Right cardiac atrium (tissue), 5 donors: ENCODE data around the gene TSFM. TPM values are rescaled to one million over a fixed set of nuclear protein-coding genes. Genes with fewer than 3 reads are reported as not detected.

Source experiments
- ATAC-seq, 2 donors: fragments of 200-7000 bp; cut with Tn5 transposase; one replicate each; pipeline versions ENCODE4 v1.8.0 to v1.9.1; 2020; ENCODE audit warnings: moderate library complexity in 2 of 2, mild to moderate bottlenecking in 1 of 2
- DNase-seq, 3 donors: peaks; one replicate each; pipeline ENCODE4 v3.0.0-alpha.2; 2020
- H3K27ac ChIP-seq: one replicate; pipeline ENCODE4 v1.5.1; 2013; ENCODE audit warnings: mild to moderate bottlenecking, low read length, control low read depth, moderate library complexity
- H3K27me3 ChIP-seq: one replicate; pipeline ENCODE4 v1.6.1; 2013; ENCODE audit not compliant: control insufficient read depth, insufficient read depth
- H3K4me1 ChIP-seq: one replicate; pipeline ENCODE4 v1.6.1; 2013; ENCODE audit warnings: low read length; ENCODE audit not compliant: control insufficient read depth, insufficient read depth
- H3K4me3 ChIP-seq: one replicate; pipeline ENCODE4 v1.5.1; 2013; ENCODE audit warnings: low read length, control low read depth
- H3K9me3 ChIP-seq: one replicate; pipeline ENCODE4 v1.6.1; 2013; ENCODE audit warnings: low read length; ENCODE audit not compliant: control insufficient read depth
- WGBS: extraction: QIAGEN DNeasy Blood & Tissue Kit; methylation state at CpG from one replicate; pipeline ENCODE4 v1.1.7; 2013; 5-methylcytosine and 5-hydroxymethylcytosine counted together
- intact Hi-C, 4 donors: fragments of 100-400 bp; cut with DNase I; formaldehyde crosslinking; loops; one replicate each; pipeline versions ENCODE4 v1.11.0 to v1.14.0; 2022 to 2023
- polyA plus RNA-seq: library from polyadenylated mRNA; stranded (reverse); fragments of 200-250 nt; gene quantifications from one replicate; pipeline ENCODE4 v1.2.3, GENCODE V29; 2013
- total RNA-seq, 4 donors: library from RNA; stranded (reverse); fragmentation: NEBNext Ultra II Directional; extraction: Animal tissue kit (Norgen Biotek cat#: 25700); gene quantifications; one replicate each; pipeline ENCODE4 v1.2.1, GENCODE V29; 2021
- donor health status: healthy with polysubstance abuse.
- donor health status: DM: no; HTN: yes; CAD: no.
- donor health status: DM: no; HTN: no; CAD: no.
- donor health status: DM: no; HTN: yes; CAD: no; lungs with severe emphysema.
- donor health status: DM: yes; HTN: yes; CAD: no.

Gene TSFM
- total and polyA plus RNA-seq, 5 donors = 28.9 to 50.7 (median 33.5) TPM

- 23% methylated on average over 4 of the region's 4 CpGs for WGBS
- intact Hi-C loops = no loop called here
- Histone ChIP-seq H3K27ac (no peak overlapping the region), H3K9me3 (no peaks in the 10 kb centered on the region), H3K4me1 (no peaks in the 10 kb centered on the region), H3K27me3 (no peaks in the 10 kb centered on the region), H3K4me3 (peak overlapping the region; percentile 87)
- ATAC-seq = no peak
- DNase-seq = no peak
Observed at GRCh38 chr12:57782243-57782607, 362 bp upstream of the TSFM start.

GRCh38 chr12:57783466-57783801 is 847 bp downstream of the TSFM start:
- no peak for DNase-seq
- Histone ChIP-seq H3K4me1 (no peaks in the 10 kb centered on the region), H3K27me3 (no peaks in the 10 kb centered on the region), H3K9me3 (no peaks in the 10 kb centered on the region), H3K4me3 (peak overlapping the region; percentile 87), H3K27ac (no peak overlapping the region)
- no peak for ATAC-seq
- intact Hi-C loops = no loop called here
- WGBS = 85% methylated on average over 12 of the region's 12 CpGs

- no peak overlapping the region for H3K4me3 ChIP-seq
- intact Hi-C loops = no loop called here
- H3K27ac ChIP-seq = no peak overlapping the region
- WGBS = 91% methylated on average over 11 of the region's 11 CpGs
- DNase-seq (no peak), ATAC-seq (no peak)
- H3K9me3 ChIP-seq = no peaks in the 10 kb centered on the region
- no peaks in the 10 kb centered on the region for H3K27me3 ChIP-seq
- no peaks in the 10 kb centered on the region for H3K4me1 ChIP-seq
Observed at GRCh38 chr12:57783861-57784260, 1.3 kb downstream of the TSFM start.

DNA sequence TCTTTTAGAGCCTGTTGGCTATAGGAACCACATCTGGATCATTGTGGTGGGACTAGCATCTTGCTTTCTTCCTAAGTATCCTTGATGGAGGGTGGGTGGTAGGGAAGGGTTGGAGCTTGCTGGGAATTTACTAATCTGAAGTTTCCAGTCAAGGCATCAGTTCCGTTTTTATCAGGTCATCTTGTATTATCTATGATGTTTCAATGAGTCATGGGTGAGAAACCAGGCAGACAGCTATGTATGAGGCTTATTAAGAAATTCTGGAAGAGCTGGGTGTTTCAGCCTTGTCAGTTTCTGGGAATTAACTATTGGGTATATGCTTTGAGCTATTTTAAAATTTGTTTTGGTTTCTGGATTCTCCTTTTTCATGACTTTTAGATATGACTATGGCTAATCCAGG is 11.3 kb downstream of the TSFM start:
- no peak overlapping the region for H3K27ac ChIP-seq

DNA sequence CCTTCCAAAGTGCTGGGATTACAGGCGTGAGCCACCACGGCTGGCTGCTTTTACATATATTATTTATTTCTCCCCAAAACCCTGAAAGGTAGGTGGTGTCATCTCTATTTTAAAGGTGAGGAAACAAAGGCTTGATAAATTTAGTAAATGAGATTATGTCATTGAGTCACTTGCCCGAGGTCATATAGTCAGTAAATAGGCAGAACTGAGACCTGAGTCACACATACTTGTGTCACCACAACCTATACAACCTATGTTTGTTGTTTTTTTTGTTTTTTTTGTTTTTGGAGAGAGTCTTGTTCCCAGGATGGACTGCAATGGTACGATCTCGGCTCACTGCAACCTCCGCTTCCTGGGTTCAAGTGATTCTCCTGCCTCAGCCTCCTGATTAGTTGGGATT is 12.8 kb downstream of the TSFM start:
- Histone ChIP-seq H3K4me1 (no peaks in the 10 kb centered on the region), H3K27me3 (no peaks in the 10 kb centered on the region), H3K9me3 (no peaks in the 10 kb centered on the region), H3K27ac (no peak overlapping the region), H3K4me3 (no peak overlapping the region)
- ATAC-seq (no peak), DNase-seq (no peak)
- WGBS = 92% methylated on average over 6 of the region's 6 CpGs
- intact Hi-C loops = no loop called here

More for the DNA sequence above, 11.3 kb downstream of the TSFM start:
- Histone ChIP-seq H3K4me1 (no peaks in the 10 kb centered on the region), H3K27me3 (no peaks in the 10 kb centered on the region), H3K9me3 (no peaks in the 10 kb centered on the region), H3K4me3 (no peak overlapping the region)
- intact Hi-C loops = no loop called here
- DNase-seq (no peak), ATAC-seq (peak; percentile 11 to 45)
- 44% methylated on average over 1 of the region's 1 CpG for WGBS

- intact Hi-C loops = no loop called here
- H3K9me3 ChIP-seq = no peaks in the 10 kb centered on the region
- H3K27ac ChIP-seq = no peak overlapping the region
- H3K4me1 ChIP-seq = no peaks in the 10 kb centered on the region
- no peaks in the 10 kb centered on the region for H3K27me3 ChIP-seq
- ATAC-seq (no peak), DNase-seq (no peak)
- no peak overlapping the region for H3K4me3 ChIP-seq
- WGBS = 94% methylated on average over 1 of the region's 1 CpG
Observed at GRCh38 chr12:57796996-57797395, 14.4 kb downstream of the TSFM start.

DNA sequence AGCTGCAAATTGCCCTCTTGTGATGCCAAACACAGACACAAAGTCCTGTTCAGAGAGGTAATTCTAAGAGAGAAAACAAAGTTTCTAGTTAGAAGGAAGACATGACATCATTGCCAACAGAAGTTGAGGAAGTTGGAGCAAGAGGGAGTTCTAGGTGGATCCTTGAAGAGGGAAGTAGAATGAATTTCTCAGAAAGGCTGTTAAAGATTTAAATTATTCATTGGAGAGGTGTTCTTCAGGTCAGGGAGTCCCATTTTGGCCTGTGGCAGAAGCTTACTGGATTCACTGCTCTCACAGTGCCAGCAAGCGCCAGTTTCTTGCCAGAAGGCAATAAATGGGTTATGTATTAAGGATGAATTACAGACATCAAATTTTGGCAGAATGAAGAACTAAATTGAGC is 15.3 kb downstream of the TSFM start:
- Histone ChIP-seq H3K4me1 (no peaks in the 10 kb centered on the region), H3K4me3 (no peak overlapping the region), H3K9me3 (no peaks in the 10 kb centered on the region), H3K27me3 (no peaks in the 10 kb centered on the region), H3K27ac (no peak overlapping the region)
- intact Hi-C loops = no loop called here
- ATAC-seq (no peak), DNase-seq (no peak)
- WGBS = 95% methylated on average over 1 of the region's 1 CpG

GRCh38 chr12:57800965-57801364 is 18.4 kb downstream of the TSFM start:
- intact Hi-C loops = no loop called here
- DNase-seq (no peak), ATAC-seq (no peak)
- Histone ChIP-seq H3K27ac (no peak overlapping the region), H3K27me3 (no peaks in the 10 kb centered on the region), H3K4me3 (no peak overlapping the region), H3K9me3 (no peaks in the 10 kb centered on the region), H3K4me1 (no peaks in the 10 kb centered on the region)
- WGBS = 96% methylated on average over 3 of the region's 3 CpGs

DNA sequence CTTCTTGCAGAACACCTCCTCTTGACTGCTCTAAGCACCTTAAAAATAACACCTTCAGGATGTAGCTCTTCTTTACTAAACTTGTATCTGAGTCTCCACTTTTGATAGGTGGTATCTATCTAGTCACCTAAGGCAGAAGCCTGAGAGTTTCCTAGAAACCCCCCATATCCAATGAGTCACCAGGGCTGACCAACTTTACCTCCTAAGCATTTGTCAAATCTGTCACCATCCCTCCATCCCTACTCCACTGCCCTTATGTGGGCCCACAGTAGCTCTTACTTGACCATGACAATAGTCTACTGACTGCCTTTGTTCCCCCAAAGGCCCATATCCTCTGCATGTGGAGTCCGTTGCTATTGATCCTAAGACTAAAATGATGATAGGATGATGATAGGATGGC is 20.0 kb downstream of the TSFM start:
- DNase-seq = no peak
- Histone ChIP-seq H3K27me3 (no peaks in the 10 kb centered on the region), H3K4me3 (no peak overlapping the region), H3K27ac (no peak overlapping the region), H3K4me1 (no peaks in the 10 kb centered on the region), H3K9me3 (no peaks in the 10 kb centered on the region)
- no peak for ATAC-seq
- WGBS = 95% methylated on average over 1 of the region's 1 CpG
- intact Hi-C loops = loop anchor here in 1 of 4 donors (2.0 kb wide), 1 partner anchor 102 kb away; no protein-coding TSS in a partner anchor

DNA sequence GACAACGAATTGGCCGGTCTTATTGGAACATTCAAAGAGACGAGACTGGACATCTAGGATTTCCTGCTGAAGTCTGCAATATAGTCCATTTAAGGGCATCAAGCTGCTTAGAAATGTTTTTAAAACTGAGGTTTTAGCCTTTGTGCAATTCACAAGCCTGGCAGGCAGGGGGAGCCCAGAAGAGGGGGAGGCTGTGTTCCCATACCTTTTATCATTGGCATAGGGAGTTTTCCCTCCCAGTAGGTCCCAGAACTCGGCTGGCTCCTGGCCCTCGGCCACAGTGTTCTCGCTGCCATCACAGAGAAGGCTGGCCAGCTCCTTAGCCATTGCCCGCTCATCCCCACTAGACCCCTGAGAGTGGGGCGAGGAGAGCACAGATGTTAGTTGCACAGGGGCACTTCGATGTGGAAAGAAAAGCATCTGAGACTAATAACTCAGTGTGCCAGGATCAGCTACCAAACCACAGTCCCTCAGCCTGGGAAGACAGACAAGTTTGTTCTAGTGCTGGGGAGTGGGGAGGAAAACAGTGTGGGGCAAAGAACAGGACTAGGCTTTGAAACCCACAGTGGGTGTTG is 20.8 kb downstream of the TSFM start:
- no peaks in the 10 kb centered on the region for H3K27me3 ChIP-seq
- H3K4me1 ChIP-seq = no peaks in the 10 kb centered on the region
- intact Hi-C loops = loop anchor here in 1 of 4 donors (2.0 kb wide), 1 partner anchor 101 kb away; no protein-coding TSS in a partner anchor
- DNase-seq (peak; percentile 51 to 83 (median 76)), ATAC-seq (peak; percentile 78 to 80)
- WGBS = 47% methylated on average over 9 of the region's 9 CpGs
- H3K4me3 ChIP-seq = no peak overlapping the region
- H3K9me3 ChIP-seq = no peaks in the 10 kb centered on the region
- no peak overlapping the region for H3K27ac ChIP-seq

- Histone ChIP-seq H3K27me3 (no peaks in the 10 kb centered on the region), H3K4me3 (no peak overlapping the region), H3K4me1 (no peaks in the 10 kb centered on the region), H3K27ac (no peak overlapping the region), H3K9me3 (no peaks in the 10 kb centered on the region)
- intact Hi-C loops = no loop called here
- WGBS = 97% methylated on average over 3 of the region's 3 CpGs
- ATAC-seq = no peak
- no peak for DNase-seq
Observed at GRCh38 chr12:57806677-57807076, 24.1 kb downstream of the TSFM start.

DNA sequence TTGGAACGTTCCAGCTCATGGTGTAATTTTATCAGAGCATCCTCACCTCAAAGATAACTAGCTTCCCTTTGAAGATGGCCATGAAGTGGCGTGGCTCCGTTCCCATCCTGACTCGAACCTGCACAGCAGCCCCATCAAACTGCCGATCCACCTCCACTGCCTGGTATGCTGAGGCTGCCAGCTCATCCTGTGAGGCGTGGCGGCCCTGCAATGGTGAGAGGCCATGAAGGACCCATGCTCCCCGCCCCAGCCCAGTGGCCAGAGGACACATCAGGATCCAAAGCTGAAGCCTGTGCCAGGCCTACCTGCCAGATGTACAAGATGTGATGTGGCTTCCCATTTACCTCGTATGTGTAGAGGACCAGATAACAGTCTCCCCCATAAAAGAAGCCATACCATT is 24.7 kb downstream of the TSFM start:
- H3K4me3 ChIP-seq = no peak overlapping the region
- no peaks in the 10 kb centered on the region for H3K9me3 ChIP-seq
- no peaks in the 10 kb centered on the region for H3K4me1 ChIP-seq
- WGBS = 87% methylated on average over 9 of the region's 9 CpGs
- no peaks in the 10 kb centered on the region for H3K27me3 ChIP-seq
- intact Hi-C loops = no loop called here
- DNase-seq (no peak), ATAC-seq (no peak)
- no peak overlapping the region for H3K27ac ChIP-seq
